Measurements from ENCODE around the gene NDOR1. TPM values are rescaled to one million over a fixed set of nuclear protein-coding genes. Genes with fewer than 3 reads are reported as not detected.

The NDOR1 gene
- total RNA-seq, 1 donor from 2014 or later, result 27.0 TPM

GRCh38 chr9:137229903-137230704 lies 24.6 kb downstream of the NDOR1 start:
- Histone ChIP-seq H3K4me1 (no peaks in the 10 kb centered on the region), H3K9me3 (no peaks in the 10 kb centered on the region), H3K27ac (no peak overlapping the region), H3K4me3 (no peak overlapping the region), H3K27me3 (no peaks in the 10 kb centered on the region), H3K36me3 (no peaks in the 10 kb centered on the region)
- intact Hi-C loops (cut with DNase I), result loop anchor here (10.0 kb wide), 1 partner anchor 435 kb away; the partner anchor contains the start of genes CCDC183 and TMEM141
- TF ChIP-seq CTCF (IDR thresholded peaks at IDR 0.05), result no peak
- DNase-seq (ENCODE audit: low spot score in 2 of 2), result no peak

GRCh38 chr9:137230705-137231371 lies 25.3 kb downstream of the NDOR1 start, which contains the start of gene SLC34A3:
Gene SLC34A3, plus strand, starts transcription at chr9:137230901. Its CDS starts 802 bp downstream, at chr9:137231703.
- H3K9me3 ChIP-seq, result no peaks in the 10 kb centered on the region
- peaks cover 0 to 1% of the 10 kb centered on the region in 2 donors for H3K4me1 ChIP-seq
- no peak for DNase-seq (ENCODE audit: low spot score in 2 of 2)
- no peaks in the 10 kb centered on the region for H3K36me3 ChIP-seq
- H3K27me3 ChIP-seq, result no peaks in the 10 kb centered on the region
- no peak for TF ChIP-seq CTCF (IDR thresholded peaks at IDR 0.05)
- no peak within 1 kb of the TSS for H3K27ac ChIP-seq
- H3K4me3 ChIP-seq, result no peak within 1 kb of the TSS
- intact Hi-C loops (cut with DNase I), result no loop called here

DNA sequence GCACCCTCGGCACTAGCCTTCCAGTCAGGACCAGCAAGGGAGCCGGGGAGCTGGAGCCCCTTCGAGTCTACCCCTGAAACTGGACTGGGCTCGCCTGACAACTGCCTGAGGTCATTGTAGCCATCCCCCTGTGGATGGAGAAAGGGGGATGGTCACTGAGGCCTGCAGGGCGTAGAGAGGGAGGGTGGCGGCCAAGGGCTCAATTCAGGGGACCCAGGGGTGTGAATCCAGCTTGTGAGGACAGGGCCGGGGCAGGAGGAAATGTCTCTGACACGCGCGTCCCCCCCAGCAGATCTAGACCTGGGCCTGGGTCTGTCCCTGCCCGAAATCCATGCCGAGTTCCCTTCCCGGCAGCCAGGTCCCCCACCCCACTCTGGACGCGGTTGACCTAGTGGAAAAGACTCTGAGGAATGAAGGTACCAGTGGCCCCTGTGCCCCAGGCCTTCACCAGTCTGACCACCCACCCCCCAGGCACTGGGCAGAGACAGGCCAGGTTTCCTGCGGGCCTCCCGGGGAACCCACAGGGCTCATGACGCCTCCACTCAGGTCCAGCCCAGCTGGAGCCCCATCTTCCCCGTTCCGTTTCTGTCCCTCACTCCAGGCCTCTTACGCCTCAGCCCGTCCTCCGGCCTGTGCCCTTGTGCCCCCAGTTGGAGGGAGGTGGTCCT lies 26.0 kb downstream of the NDOR1 start:
- no peak for TF ChIP-seq CTCF (IDR thresholded peaks at IDR 0.05)
- Histone ChIP-seq H3K36me3 (no peaks in the 10 kb centered on the region), H3K4me3 (no peak overlapping the region), H3K4me1 (peaks cover 0 to 6% of the 10 kb centered on the region in 2 donors), H3K9me3 (no peaks in the 10 kb centered on the region), H3K27ac (no peak overlapping the region), H3K27me3 (no peaks in the 10 kb centered on the region)
- intact Hi-C loops (cut with DNase I), result no loop called here
- DNase-seq (ENCODE audit: low spot score in 2 of 2), result no peak

GRCh38 chr9:137232101-137232500 lies 26.6 kb downstream of the NDOR1 start:
- no peak overlapping the region for H3K27ac ChIP-seq
- no peaks in the 10 kb centered on the region for H3K36me3 ChIP-seq
- no peaks in the 10 kb centered on the region for H3K9me3 ChIP-seq
- no peak for DNase-seq (ENCODE audit: low spot score in 2 of 2)
- peaks cover 0 to 10% of the 10 kb centered on the region in 2 donors for H3K4me1 ChIP-seq
- intact Hi-C loops (cut with DNase I), result no loop called here
- TF ChIP-seq CTCF (IDR thresholded peaks at IDR 0.05), result no peak
- no peak overlapping the region for H3K4me3 ChIP-seq
- H3K27me3 ChIP-seq, result no peaks in the 10 kb centered on the region

- no peaks in the 10 kb centered on the region for H3K36me3 ChIP-seq
- H3K4me1 ChIP-seq, result peaks cover 0 to 10% of the 10 kb centered on the region in 2 donors
- TF ChIP-seq CTCF (IDR thresholded peaks at IDR 0.05), result no peak
- no peaks in the 10 kb centered on the region for H3K9me3 ChIP-seq
- H3K4me3 ChIP-seq, result no peak overlapping the region
- no peaks in the 10 kb centered on the region for H3K27me3 ChIP-seq
- intact Hi-C loops (cut with DNase I), result no loop called here
- DNase-seq (ENCODE audit: low spot score in 2 of 2), result no peak
- no peak overlapping the region for H3K27ac ChIP-seq
Measured at GRCh38 chr9:137232510-137232909, 27.0 kb downstream of the NDOR1 start.

All from ascending aorta (tissue), 2 donors.